Skeletal muscle cell (primary cell): ENCODE data around the gene HDGFL2.
"Not testable (repeated sequence)": the region's sequence is repeated elsewhere in the genome, so short reads cannot be mapped to it uniquely, and the experiment has no call there.

Experiments
- DNase-seq: peaks from one replicate; pipeline ENCODE4 v3.0.0-alpha.2; 2010; ENCODE audit warnings: low read depth
- H3K4me3 ChIP-seq: 2 replicates; pipeline ENCODE4 v1.5.1; 2011; ENCODE audit warnings: low read depth, mild to moderate bottlenecking, control low read depth, low read length, moderate library complexity

The HDGFL2 gene

GRCh38 chr19:4523306-4524110, 51.4 kb downstream of the HDGFL2 start:
- no peak overlapping the region for H3K4me3 ChIP-seq
- DNase-seq: no peak

DNA sequence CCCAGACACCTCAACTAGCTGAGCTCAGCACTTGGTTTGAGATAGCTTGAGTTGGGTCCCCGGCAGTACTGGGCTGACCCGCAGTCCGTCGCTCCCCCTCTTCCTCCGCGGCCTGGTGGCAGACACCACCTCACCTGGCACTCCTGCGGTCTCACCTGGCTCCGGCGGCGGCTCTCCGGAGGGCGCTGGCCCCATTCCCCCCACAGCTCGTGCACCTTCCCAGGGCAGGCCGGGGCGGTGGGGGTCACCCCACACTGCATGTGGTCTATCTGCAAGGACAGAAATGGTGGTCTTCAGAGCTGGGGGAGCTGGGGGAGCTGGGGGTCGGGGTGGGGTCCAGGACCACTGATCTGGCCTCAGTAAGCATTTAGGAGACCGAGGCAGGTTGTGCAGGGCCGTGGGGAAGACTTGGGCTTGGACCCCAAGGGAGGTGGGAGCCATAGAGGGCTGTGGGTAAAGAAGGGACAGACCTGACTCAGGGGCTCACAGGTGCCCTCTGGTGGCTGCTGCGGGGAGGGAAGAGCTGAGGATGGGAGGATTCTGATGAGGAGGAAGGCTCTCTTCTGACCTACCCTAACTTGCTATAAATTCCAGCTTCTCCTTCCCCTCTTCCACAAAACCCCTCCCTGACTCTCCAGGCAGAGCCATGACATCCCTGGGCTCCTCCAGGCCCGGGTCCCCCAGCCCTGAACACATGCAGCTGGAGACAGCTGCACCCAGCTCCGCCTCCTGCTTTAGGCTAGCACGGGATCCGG, 52.9 kb downstream of the HDGFL2 start:
- no peak overlapping the region for H3K4me3 ChIP-seq
- DNase-seq: no peak

DNA sequence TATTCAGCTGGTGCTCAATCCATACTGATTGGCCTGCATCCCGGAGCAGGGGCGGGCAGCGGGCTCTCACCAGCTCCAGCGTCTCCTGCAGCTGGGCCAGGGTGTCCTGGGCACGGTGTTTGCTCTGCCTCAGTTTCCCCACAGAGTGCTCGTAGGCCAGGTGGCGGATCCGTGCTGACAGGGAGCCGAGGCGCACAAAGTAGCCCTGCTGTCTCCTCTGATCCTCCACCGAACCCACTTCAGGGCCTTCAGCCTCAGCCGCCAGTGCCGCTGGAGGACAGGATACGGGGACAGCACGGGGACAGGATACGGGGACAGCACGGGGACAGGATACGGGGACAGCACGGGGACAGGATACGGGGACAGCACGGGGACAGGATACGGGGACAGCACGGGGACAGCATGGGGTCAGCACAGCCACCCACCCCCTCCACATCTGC, 53.5 kb downstream of the HDGFL2 start:
- DNase-seq: no peak
- no peak overlapping the region for H3K4me3 ChIP-seq

DNA sequence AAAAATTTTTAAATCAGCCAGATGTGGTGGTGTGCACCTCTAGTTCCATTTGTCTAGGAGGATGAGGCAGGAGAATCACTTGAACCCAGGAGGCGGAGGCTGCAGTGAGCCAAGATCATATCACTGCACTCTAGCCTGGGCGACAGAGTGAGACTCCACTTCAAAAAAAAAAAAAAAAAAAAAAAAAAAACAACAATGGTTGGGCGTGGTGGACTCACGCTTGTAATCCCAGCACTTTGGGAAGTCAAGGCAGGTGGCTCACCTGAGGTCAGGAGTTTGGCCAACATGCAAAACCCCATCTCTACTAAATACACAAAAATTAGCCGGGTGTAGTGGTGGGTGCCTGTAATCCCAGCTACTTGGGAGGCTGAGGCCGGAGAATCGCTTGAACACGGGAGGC, 55.3 kb downstream of the HDGFL2 start:
- not testable (repeated sequence) for H3K4me3 ChIP-seq, DNase-seq

- DNase-seq: no peak
- no peak overlapping the region for H3K4me3 ChIP-seq
Observed at GRCh38 chr19:4528843-4529242, 56.7 kb downstream of the HDGFL2 start.

GRCh38 chr19:4529924-4530522, 57.9 kb downstream of the HDGFL2 start:
- H3K4me3 ChIP-seq: no peak overlapping the region
- DNase-seq: no peak

DNA sequence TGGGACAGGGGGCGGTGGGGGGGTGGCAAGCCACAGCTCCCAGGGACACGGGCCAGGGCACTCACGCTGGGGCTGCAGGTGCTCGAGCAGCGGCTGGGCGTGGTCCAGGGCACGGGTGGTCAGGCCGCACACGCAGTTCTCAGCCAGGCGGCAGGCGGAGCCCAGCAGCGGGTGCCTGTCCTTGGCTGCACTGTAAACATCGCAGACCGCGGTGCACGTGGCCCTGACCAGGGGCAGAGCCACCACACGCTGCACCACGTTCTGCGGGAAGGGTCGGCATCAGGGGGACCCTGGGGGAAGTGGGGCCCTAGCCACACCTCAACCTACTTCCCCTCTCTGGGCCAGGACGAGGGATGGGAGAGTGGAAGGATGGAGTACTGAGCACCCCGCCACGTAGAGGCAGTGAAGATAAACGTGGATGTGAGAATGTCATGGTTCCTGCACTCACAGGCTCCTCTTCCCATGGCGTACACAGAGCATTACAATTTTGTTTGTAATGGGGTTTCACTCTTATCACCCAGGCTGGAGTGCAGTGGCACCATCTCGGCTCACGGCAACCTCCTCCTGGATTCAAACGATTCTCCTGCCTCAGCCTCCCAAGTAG, 59.6 kb downstream of the HDGFL2 start:
- no peak for DNase-seq
- no peak overlapping the region for H3K4me3 ChIP-seq

- no peak overlapping the region for H3K4me3 ChIP-seq
- DNase-seq: no peak
Observed at GRCh38 chr19:4533334-4533733, 61.2 kb downstream of the HDGFL2 start.

GRCh38 chr19:4533835-4534424, 61.8 kb downstream of the HDGFL2 start:
- H3K4me3 ChIP-seq: no peak overlapping the region
- DNase-seq: no peak

DNA sequence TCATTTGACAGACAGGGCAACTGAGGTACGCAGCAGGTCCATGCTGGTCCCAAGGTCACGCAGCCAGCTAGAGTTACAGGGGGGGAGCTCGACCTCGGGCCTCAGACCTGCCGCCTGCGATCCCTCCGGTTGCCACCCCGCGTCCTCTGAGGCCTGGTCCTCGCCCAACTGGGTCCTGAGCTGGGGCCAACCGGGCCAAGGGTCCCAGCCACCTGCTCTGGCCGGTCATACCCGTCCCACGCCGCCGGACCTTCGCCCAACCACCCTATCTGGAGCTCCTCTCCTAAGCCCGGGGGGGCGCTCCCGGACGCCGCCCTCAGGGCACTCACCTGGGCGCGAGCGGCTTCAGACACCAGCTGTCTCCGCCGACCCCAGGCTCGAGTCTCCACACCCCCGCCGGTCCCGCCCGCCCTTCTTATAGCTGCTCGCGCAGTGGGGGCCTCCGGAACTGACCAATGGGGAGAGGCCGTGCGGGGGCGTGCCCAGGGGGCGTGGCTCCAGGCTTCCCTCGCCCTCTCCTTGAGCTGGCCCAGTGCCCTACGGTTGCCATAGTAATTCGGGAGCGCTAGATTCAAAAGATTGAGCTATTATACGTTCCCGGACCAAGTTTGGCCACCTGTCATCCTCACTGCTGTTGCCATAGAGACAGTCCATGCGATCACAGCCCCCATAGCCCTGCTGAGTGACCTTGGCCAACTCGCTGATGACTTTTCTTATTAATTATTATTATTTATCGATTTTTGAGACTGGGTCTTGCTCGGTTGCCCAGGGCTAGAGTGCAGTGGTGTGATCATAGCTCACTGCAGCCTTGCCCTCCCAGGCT, 63.0 kb downstream of the HDGFL2 start, which contains the start of gene PLIN5:
Gene PLIN5, minus strand, starts transcription at position 389 of the 823 bp plus-strand sequence. CDS start 1,150 bp downstream, outside the sequence.
- DNase-seq: no peak

DNA sequence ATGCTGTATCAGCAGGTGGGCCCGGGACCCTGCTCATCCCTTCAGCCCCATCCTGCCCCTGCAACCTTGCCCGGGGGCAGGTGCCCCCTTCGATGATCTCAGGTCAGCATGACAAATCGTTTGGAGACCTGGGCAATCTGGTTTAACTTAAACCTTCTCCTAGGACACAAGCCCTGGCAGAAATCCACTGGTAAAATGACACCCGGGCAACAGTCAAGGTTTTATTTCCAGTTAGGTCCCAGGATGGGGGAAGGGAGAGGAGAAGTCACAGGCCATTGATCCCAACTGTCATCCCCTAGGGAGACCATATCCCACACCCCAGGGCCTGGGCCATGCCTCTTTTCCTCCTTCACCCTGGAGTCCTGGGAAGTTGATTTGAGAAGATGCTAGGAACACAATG, 64.7 kb downstream of the HDGFL2 start:
- no peak for DNase-seq
- H3K4me3 ChIP-seq: no peak overlapping the region

More for the DNA sequence above, 63.0 kb downstream of the HDGFL2 start, which contains the start of gene PLIN5:
- H3K4me3 ChIP-seq: peak within 1 kb of the TSS; percentile 9

DNA sequence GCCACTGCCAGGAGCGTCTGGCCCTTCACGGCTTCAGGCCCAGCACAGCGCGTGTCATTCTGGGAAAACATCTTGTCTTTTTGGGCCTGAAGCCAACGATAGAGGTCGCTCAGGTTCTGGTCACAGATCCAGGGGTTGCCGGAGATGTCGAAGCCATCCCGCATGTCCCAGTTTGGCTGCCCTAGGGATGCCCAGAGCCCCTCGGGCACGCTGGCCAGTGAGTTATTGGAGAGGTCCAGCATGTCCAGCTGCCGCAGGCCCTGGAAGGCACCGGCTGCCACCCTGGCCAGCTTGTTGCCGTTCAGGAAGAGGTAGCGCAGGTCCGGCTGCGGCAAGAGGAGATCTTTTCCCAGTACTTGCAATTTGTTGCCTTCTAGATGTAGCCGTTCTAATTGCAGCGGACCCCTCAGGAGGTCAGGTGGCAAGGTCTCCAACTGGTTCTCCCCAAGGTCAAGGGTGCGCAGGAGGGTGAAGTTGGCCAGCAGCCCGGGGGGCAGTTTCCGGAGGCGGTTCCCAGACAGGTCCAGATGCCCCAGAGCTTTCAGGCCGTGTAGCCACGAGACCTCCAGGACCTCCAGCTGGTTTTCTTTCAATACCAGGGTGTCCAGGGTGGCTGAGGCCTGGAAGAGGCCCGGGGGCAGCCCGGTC, 66.0 kb downstream of the HDGFL2 start:
- no peak for DNase-seq
- no peak overlapping the region for H3K4me3 ChIP-seq

DNA sequence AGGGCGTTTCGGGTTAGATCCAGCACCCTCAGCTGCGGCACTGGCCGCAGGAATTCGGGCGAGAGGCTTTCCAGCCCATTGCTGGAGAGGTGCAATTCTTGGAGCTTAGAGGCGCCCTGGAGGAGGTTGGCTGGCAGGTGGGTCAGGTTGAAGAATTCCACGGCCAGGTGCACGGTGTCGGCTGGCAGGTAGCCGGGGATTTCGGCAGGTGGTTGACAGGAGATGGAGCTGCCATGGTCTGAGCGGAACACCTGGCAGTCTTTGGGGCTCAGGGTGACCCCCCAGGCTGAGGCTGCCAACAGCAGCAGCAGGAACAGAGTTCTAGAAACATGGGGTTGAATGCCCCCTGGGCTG, 66.5 kb downstream of the HDGFL2 start:
- DNase-seq: no peak
- H3K4me3 ChIP-seq: no peak overlapping the region

- H3K4me3 ChIP-seq: no peak overlapping the region
Observed at GRCh38 chr19:4539169-4539692, 67.1 kb downstream of the HDGFL2 start.

GRCh38 chr19:4539693-4540581, 67.8 kb downstream of the HDGFL2 start, which contains the start of gene LRG1:
TSS of gene LRG1 (minus strand) at chr19:4540036. CDS start at chr19:4540013, 23 bp downstream.
- no peak for DNase-seq
- H3K4me3 ChIP-seq: no peak within 1 kb of the TSS

More at GRCh38 chr19:4539169-4539692, 67.1 kb downstream of the HDGFL2 start:
- DNase-seq: no peak

DNA sequence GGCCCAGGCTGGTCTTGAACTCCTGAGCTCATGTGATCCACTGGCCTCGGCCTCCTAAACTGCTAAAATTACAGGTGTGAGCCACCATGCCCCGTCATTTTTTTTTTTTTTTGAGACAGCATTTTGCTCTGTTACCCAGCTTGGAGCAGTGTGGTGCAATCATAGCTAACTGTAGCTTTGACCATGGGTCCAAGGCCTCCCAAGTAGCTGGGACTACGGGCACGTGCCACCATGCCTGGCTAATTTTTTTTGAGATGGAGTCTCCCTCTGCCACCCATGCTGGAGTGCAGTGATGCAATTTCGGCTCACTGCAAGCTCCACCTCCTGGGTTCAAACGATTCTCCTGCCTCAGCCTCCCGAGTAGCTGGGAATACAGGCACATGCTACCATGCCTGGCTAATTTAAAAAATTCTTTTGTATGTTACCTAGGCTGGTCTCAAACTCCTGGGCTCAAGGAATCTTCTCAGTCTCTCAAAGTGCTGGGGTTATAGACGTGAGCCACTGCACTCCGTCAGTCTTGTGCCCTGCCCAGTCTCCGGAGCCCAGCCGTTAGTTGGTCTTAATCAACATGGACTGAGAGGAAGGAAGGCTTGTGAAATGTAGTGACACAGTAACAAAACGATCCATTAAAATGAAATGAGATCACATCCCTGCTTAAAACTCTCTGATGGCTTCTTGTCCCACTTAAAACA, 69.2 kb downstream of the HDGFL2 start:
- no peak for DNase-seq
- H3K4me3 ChIP-seq: no peak overlapping the region
